ENCODE results near the gene SPARCL1.

The SPARCL1 gene

GRCh38 chr4:87512400-87512799 lies 16.8 kb downstream of the SPARCL1 start:
- Histone ChIP-seq H3K9ac (ENCODE audit: low read length) (no peak overlapping the region), H3K4me3 (ENCODE audit: insufficient read depth, low read length, poor library complexity, severe bottlenecking) (no peak overlapping the region), H4K20me1 (ENCODE audit: low read depth, low read length) (no peaks in the 10 kb centered on the region), H2AFZ (ENCODE audit: low read depth, low read length, severe bottlenecking) (no peak overlapping the region), H3K36me3 (ENCODE audit: low read length) (no peaks in the 10 kb centered on the region), H3F3A (ENCODE audit: insufficient read depth) (no peaks in the 10 kb centered on the region), H3K27me3 (ENCODE audit: low read length) (no peaks in the 10 kb centered on the region), H3K9me3 (ENCODE audit: insufficient read depth, low read length) (no peaks in the 10 kb centered on the region), H3K79me2 (ENCODE audit: insufficient read depth, low read length) (no peaks in the 10 kb centered on the region), H3K27ac (ENCODE audit: low read depth, low read length) (no peak overlapping the region), H3K4me2 (ENCODE audit: low read depth, low read length, poor library complexity, severe bottlenecking) (no peak overlapping the region), H3K9me2 (replicated peaks; ENCODE audit: insufficient read depth, low read length) (no peaks in the 10 kb centered on the region)
- TF ChIP-seq CTCF (IDR thresholded peaks at IDR 0.05; ENCODE audit: insufficient read depth, low read length, poor library complexity, severe bottlenecking) = no peak
- TF ChIP-seq EZH2phosphoT487 (conservative IDR thresholded peaks at IDR 0.05; ENCODE audit: low read length) = no peak

- Histone ChIP-seq H3K9me2 (replicated peaks; ENCODE audit: insufficient read depth, low read length) (no peaks in the 10 kb centered on the region), H4K20me1 (ENCODE audit: low read depth, low read length) (no peaks in the 10 kb centered on the region), H3K27me3 (ENCODE audit: low read length) (no peaks in the 10 kb centered on the region), H3K9me3 (ENCODE audit: insufficient read depth, low read length) (no peaks in the 10 kb centered on the region), H3K4me2 (ENCODE audit: low read depth, low read length, poor library complexity, severe bottlenecking) (no peak overlapping the region), H3K27ac (ENCODE audit: low read depth, low read length) (no peak overlapping the region), H3F3A (ENCODE audit: insufficient read depth) (no peaks in the 10 kb centered on the region), H3K36me3 (ENCODE audit: low read length) (no peaks in the 10 kb centered on the region), H3K4me3 (ENCODE audit: insufficient read depth, low read length, poor library complexity, severe bottlenecking) (no peak overlapping the region), H3K79me2 (ENCODE audit: insufficient read depth, low read length) (no peaks in the 10 kb centered on the region), H2AFZ (ENCODE audit: low read depth, low read length, severe bottlenecking) (no peak overlapping the region), H3K9ac (ENCODE audit: low read length) (no peak overlapping the region)
- no peak for TF ChIP-seq CTCF (IDR thresholded peaks at IDR 0.05; ENCODE audit: insufficient read depth, low read length, poor library complexity, severe bottlenecking)
Observed at GRCh38 chr4:87511500-87511899, 17.7 kb downstream of the SPARCL1 start.

- H3K4me3 ChIP-seq (ENCODE audit: insufficient read depth, low read length, poor library complexity, severe bottlenecking) = no peak overlapping the region
- no peaks in the 10 kb centered on the region for H3K36me3 ChIP-seq (ENCODE audit: low read length)
- no peaks in the 10 kb centered on the region for H3K9me2 ChIP-seq (replicated peaks; ENCODE audit: insufficient read depth, low read length)
- no peak overlapping the region for H2AFZ ChIP-seq (ENCODE audit: low read depth, low read length, severe bottlenecking)
- H3K9me3 ChIP-seq (ENCODE audit: insufficient read depth, low read length) = no peaks in the 10 kb centered on the region
- no peak overlapping the region for H3K27ac ChIP-seq (ENCODE audit: low read depth, low read length)
- no peaks in the 10 kb centered on the region for H3F3A ChIP-seq (ENCODE audit: insufficient read depth)
- no peak overlapping the region for H3K4me2 ChIP-seq (ENCODE audit: low read depth, low read length, poor library complexity, severe bottlenecking)
- H3K9ac ChIP-seq (ENCODE audit: low read length) = no peak overlapping the region
- no peaks in the 10 kb centered on the region for H3K79me2 ChIP-seq (ENCODE audit: insufficient read depth, low read length)
- H4K20me1 ChIP-seq (ENCODE audit: low read depth, low read length) = no peaks in the 10 kb centered on the region
- no peaks in the 10 kb centered on the region for H3K27me3 ChIP-seq (ENCODE audit: low read length)
- TF ChIP-seq EZH2phosphoT487 (conservative IDR thresholded peaks at IDR 0.05; ENCODE audit: low read length) (no peak), CTCF (IDR thresholded peaks at IDR 0.05; ENCODE audit: insufficient read depth, low read length, poor library complexity, severe bottlenecking) (no peak)
Observed at GRCh38 chr4:87510747-87511146, 18.4 kb downstream of the SPARCL1 start.

All from SU-DHL-6 (cell line).